GM19328 (cell line): ENCODE measurements around the gene C16orf96.

ENCODE experiments used
- ATAC-seq: cut with Tn5 transposase; IDR thresholded peaks from one replicate; pipeline ENCODE4 v1.9.1; 2021; ENCODE audit warnings: mild to moderate bottlenecking, moderate library complexity; ENCODE audit not compliant: unreplicated experiment

The C16orf96 gene

GRCh38 chr16:4556112-4556511 lies at the start of gene C16orf96:
Gene C16orf96, plus strand, starts transcription at chr16:4556340. Its CDS starts 150 bp downstream, at chr16:4556490.
- no peak for ATAC-seq

GRCh38 chr16:4506450-4506849 lies 49.7 kb upstream of the C16orf96 start:
- ATAC-seq, result no peak

DNA sequence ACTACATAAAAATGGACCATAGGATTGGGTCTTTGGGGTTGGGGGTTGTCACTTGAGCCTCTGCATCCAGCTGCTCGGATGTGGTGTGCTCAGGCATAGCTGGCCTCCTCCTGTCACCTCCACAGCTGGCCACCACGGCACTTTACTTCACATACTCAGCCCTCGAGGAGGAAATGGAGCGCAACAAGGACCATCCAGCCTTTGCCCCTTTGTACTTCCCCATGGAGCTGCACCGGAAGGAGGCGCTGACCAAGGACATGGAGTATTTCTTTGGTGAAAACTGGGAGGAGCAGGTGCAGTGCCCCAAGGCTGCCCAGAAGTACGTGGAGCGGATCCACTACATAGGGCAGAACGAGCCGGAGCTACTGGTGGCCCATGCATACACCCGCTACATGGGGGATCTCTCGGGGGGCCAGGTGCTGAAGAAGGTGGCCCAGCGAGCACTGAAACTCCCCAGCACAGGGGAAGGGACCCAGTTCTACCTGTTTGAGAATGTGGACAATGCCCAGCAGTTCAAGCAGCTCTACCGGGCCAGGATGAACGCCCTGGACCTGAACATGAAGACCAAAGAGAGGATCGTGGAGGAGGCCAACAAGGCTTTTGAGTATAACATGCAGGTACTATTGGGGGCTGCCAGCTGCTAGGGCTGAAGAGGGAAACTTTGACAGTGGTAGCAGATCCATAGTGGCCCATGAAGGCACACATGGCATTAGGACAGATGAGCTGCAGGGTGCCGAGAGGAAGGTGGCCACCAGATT lies 48.4 kb upstream of the C16orf96 start:
- ATAC-seq, result no peak

GRCh38 chr16:4508806-4509205 lies 47.3 kb upstream of the C16orf96 start:
- no peak for ATAC-seq

GRCh38 chr16:4509420-4509819 lies 46.7 kb upstream of the C16orf96 start:
- ATAC-seq, result no peak

DNA sequence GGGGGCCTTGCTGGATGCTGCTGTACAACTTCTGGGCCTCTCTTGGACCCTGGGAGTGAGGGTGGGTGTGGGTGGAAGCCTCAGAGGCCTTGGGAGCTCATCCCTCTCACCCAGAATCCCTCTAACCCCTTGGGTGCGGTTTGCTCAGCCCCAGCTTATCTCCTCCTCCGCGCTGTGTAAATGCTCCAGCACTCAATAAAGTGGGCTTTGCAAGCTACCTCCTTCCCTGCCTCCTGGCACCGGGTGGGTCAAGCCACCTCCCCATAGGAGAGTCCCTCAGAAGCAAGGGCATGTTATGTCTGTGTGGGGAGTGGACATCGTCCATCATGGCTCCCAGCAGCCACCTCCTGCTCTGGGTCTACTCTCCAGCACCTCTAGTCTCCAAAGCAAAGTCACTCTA lies 46.0 kb upstream of the C16orf96 start:
- no peak for ATAC-seq

DNA sequence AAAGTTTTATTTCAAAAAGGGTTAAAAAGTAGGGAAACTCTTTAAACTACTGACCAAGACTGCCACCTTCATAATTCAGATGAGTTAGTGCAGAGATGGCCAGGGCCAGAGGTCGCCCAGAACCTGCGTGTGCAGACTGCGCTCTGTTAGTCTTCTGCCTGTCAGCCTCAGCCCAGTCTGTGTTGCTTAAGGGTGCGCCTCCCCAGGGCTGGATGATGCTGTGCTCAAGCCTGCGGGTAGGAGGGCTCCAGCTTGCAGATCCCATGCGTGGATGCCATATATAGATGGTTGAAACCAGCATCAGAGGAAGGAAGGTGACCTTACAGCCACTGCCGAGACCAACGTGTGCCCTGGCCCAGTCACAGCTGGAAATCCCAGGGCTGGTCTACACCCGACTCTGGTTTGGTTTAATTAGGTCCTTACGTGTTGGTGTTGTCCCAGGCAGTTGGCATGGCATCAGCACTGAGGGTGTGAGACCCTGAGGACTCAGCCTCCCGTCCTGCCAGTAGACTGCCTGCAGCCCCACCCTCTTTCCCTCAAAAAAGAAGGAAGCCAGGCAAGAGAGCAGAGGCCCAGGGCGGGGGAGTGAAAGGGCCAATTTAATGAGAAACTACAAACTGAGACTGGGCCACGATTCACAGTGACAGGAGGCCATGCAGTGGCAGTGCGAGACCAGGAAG lies 45.3 kb upstream of the C16orf96 start:
- no peak for ATAC-seq

- ATAC-seq, result no peak
Observed at GRCh38 chr16:4511441-4512082, 44.6 kb upstream of the C16orf96 start.

DNA sequence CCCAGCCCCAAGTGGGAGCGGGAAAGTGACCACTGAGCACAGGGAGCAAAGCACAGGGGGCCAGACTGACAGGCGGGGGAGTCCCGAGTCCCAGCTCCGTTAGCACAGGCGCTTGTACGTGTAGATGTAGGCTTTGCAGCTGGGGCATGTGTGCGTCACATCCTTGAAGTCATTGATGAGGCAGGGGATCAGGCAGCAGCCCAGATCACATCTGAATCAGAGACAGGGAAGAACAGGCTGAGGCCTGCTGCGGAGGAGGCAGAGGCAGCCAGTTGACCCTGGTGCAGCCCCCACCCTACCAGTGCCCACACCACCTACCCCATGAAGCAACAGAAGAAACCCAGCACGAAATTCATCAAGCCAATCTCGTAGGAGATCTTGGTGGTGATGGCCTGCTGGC lies 43.7 kb upstream of the C16orf96 start:
- no peak for ATAC-seq

- ATAC-seq, result no peak
Observed at GRCh38 chr16:4513086-4513860, 42.9 kb upstream of the C16orf96 start.

DNA sequence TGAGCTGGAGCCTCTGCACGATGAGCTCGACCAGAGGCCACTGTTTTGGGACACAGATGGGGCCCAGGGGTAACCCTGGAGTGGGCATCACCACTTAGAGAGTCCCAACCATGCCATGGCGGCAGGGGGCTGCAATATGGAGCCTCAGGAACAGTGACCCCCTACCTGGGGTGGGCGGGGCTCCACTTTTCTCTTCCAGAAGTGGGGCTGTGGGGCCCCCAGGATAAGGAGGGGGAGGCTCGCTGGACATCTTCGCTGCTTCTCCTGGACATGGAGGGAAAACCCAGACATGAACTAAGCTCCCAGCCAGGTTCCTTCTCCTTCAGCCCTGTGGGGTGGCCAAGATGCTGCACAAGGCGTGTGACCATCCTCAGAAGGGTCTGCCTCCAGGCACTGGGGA lies 42.3 kb upstream of the C16orf96 start:
- no peak for ATAC-seq

DNA sequence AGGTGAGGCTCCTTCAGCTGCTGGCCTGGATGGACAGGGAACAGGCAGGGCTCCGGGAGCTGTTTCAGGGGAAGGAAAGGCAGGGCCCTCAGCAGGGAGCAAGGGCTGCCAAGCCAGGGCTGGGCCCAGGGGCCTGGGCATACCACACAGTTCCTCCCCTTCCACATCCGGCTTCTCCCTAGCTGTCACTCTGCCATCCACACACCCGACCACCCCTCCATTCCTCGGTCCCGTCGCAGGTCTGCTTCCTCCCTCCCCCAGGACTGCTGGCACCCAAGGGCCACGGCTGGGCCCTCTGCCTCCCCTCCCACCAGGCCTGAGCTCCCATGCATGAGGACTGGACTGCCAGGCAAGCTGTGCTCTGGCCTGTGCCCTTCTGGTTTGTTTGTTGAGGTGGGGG lies 41.5 kb upstream of the C16orf96 start:
- ATAC-seq, result no peak

DNA sequence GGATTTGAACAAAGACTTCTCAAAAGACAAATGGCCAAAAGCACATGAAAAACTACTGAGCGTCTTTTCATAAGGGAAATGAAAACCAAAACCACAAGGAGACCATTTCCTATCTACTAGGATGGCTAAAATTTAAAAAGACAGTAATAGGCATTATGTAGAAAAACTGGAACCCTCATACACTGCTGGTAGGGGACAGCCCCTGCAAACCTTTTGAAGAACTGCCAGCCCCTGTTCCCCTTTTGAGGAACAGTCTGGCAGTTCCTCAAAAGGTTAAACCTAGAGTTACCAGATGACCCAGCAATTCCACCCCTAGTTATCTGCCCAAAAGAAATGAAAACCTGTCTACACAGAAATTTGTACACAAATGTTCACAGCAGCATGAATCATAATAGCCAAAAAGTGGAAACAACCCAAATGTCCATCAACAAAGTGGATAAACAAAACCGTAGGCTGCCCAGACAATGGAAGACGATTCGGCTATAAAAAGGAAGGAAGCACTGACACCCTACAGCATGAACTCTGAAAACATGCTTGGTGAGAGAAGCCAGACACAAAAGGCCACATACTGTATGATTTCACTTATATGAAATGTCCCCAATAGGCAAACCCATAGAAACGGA lies 40.4 kb upstream of the C16orf96 start:
- ATAC-seq, result no peak

GRCh38 chr16:4517812-4518680 lies 38.1 kb upstream of the C16orf96 start:
- no peak for ATAC-seq

DNA sequence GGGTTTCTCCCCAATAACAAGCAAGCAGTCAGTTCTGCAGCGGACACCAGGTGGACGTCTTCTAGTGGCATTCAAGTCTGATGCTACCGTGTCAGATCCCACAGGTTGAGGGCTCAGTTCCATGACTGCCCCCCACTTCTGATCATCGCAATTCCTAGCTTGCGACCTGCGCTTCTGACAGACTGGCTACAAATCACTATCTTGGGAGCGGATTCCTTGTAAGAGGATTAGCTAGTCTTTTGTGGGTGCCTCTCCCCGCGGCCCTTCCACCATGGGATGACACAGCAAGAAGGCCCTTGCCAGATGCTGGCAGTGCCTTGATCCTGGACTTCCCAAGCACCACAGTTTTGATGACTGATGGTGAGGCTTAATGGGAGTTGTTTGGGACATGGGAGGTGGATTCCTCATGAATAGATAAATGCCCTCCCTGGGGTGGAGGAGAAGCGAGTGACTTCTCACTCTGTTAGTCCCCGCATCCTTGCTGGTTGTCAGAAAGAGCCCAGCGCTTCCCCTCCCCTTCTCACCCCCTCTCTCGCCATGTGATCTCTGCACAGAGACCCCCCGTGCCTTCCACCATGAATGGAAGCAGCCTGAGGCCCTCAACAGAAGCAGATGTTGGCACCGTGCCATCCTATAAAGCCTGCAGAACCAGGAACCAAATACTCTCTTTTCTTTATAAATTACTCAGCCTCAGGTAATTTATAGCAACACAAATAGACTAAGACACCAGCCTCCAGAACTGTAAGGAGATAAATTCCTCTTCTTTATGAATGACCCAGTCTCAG lies 36.7 kb upstream of the C16orf96 start:
- ATAC-seq, result no peak

DNA sequence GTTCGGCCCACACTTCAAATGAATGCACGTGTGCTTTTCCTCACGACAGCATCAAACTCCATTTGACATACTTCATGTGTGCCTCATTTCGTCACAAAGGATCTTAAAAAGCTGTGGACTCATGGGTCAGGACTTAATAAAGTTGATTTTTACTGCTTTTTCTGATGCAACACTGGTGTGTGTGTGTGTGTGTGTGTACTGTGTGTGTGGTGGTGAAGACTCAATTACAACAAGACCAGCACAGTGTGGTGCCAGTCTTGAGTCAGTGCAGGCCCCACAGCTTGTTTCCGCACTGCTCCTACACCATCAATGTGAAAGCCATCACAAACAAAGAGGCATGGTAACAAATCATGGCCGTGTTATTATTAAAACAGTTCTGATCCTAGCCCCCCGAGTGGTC lies 35.2 kb upstream of the C16orf96 start:
- no peak for ATAC-seq

- no peak for ATAC-seq
Observed at GRCh38 chr16:4522051-4522581, 34.0 kb upstream of the C16orf96 start.

DNA sequence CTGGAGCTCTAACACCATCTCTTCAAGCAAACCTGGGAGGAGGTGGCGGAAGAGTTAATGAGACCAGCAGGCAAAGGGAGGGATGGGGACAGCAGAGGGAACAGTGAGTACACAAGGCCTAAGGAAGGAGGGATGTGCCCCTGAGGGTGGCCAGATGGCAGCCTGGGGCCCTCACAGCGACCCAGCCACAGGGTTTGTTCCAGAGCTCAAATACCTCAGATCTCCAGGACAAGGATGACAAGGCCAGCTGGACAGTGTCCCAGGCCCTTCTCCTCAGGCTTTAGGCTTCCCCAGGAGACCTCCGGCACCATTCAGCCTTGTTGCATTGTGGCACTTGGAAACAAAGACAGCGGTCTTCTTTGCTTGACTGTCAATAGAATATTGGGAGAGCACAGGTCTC lies 32.5 kb upstream of the C16orf96 start:
- no peak for ATAC-seq

- ATAC-seq, result no peak
Observed at GRCh38 chr16:4524571-4524970, 31.6 kb upstream of the C16orf96 start.
